ENCODE results near the gene CD74. TPM values are rescaled to one million over a fixed set of nuclear protein-coding genes. Genes with fewer than 3 reads are reported as not detected.

Gene CD74
- total RNA-seq, 1 donor from 2014 or later: 16.1 TPM

DNA sequence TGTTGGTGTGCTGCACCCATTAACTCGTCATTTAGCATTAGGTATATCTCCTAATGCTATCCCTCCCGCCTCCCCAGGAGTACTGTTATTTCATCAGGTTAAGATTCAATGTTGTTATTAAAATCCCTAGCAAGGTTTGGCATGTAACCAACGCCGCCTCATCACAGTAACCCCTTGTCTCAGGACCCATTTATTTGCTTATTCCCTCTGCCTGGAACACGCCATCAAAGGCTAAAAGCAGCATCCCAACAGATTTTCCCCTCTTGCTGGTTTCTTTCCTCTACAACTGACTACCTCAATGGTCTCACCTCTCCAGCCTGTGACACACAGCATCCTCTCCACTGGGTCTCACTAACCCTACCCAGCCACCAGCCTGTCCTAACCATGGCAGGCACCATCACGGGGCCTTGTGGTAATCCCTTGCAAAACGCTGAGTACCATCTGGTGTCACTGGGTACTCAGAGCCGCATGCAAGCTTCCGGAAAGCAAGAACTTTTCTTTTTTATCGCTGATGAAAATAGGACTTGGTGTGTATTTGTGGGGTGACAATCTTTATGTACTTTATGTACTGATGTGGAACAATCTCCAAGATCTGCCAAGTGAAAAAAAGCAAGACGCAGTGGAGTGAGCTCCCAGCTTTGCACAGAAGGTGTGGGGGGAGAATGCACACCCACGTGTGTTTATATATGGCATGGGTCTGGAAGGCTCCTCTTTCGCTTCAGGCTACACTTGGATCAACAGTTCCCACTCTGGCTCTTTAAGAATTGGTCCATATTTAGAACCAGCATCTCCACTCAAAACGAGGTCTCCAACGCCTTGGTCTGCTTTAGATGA lies 30.7 kb upstream of the CD74 start:
- peaks cover 12% of the 10 kb centered on the region for H3K4me1 Mint-ChIP-seq
- H3K27me3 Mint-ChIP-seq (ENCODE audit: low read depth): no peaks in the 10 kb centered on the region
- H3K9me3 Mint-ChIP-seq: no peaks in the 10 kb centered on the region
- no peak overlapping the region for H3K27ac Mint-ChIP-seq
- TF ChIP-seq, protein P1, sequence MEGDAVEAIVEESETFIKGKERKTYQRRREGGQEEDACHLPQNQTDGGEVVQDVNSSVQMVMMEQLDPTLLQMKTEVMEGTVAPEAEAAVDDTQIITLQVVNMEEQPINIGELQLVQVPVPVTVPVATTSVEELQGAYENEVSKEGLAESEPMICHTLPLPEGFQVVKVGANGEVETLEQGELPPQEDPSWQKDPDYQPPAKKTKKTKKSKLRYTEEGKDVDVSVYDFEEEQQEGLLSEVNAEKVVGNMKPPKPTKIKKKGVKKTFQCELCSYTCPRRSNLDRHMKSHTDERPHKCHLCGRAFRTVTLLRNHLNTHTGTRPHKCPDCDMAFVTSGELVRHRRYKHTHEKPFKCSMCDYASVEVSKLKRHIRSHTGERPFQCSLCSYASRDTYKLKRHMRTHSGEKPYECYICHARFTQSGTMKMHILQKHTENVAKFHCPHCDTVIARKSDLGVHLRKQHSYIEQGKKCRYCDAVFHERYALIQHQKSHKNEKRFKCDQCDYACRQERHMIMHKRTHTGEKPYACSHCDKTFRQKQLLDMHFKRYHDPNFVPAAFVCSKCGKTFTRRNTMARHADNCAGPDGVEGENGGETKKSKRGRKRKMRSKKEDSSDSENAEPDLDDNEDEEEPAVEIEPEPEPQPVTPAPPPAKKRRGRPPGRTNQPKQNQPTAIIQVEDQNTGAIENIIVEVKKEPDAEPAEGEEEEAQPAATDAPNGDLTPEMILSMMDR (IDR thresholded peaks at IDR 0.05; ENCODE audit: unreplicated experiment): no peak
- no peak overlapping the region for H3K4me3 Mint-ChIP-seq
- no peak for DNase-seq (ENCODE audit: low spot score in 2 of 2, unreplicated experiment in 2 of 2)
- peaks cover 31% of the 10 kb centered on the region for H3K36me3 Mint-ChIP-seq

DNA sequence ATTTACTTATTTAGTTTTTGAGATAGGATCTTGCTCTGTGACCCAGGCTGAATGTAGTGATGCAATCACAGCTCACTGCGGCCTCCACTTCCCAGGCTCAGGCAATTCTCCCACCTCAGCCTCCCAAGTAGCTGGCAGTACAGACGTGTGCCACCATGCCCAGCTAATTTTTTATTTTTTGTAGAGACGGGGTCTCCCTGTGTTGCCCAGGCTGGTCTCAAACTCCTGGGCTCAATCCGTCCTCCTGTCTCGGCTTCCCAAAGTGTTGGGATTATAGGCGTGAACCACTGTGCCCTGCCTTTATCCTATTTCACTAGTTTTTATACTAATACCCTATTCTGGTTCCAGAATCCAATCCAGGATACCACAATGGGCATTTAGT lies 30.0 kb upstream of the CD74 start:
- TF ChIP-seq, protein P1 (IDR thresholded peaks at IDR 0.05; ENCODE audit: unreplicated experiment): no peak
- no peak for DNase-seq (ENCODE audit: low spot score in 2 of 2, unreplicated experiment in 2 of 2)
- Mint-ChIP-seq H3K4me3 (no peak overlapping the region), H3K4me1 (peaks cover 4% of the 10 kb centered on the region), H3K27me3 (ENCODE audit: low read depth) (no peaks in the 10 kb centered on the region), H3K9me3 (no peaks in the 10 kb centered on the region), H3K36me3 (peaks cover 25% of the 10 kb centered on the region), H3K27ac (no peak overlapping the region)

DNA sequence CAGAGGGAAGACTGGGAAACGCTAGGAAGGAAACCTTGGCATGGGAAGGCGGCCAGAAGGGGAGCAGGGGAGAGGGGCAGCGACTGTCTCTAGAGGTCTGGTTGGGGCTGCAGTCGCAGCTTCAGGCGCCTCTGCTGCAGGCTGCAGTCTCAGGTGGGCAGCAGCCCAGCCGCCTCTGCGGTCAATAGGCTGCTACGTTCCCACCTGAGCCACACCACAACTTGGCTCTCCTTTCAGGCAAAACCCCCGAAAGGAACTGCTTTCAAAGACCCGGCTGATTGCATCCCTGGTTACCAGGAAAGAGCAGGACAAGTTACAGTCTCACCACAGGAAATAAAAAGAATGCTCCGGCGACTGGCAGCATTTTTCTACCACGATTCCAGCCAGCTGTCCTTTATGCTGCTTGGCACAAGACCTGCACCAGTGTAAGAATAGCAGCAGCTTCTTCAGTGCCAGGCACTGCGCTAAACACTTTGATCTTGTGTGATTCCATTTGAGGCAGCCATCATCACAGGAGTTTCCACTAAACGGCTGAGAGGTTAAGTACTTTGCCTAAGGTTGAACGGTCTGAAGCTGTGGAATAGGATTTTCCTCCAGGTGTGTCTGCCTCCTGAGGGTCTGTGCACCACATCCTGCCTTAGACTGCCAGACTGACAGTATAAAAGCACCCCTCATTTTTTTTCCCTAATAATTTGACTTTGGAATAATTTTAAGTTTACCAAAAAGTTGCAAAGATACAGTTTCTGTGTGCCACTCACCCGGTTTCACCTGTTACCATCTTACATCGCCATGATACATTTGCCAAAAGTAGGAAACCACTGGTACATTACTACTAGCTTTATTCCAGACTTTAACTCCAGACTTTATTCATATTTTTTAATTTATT lies 29.3 kb upstream of the CD74 start:
- no peak for DNase-seq (ENCODE audit: low spot score in 2 of 2, unreplicated experiment in 2 of 2)
- H3K27ac Mint-ChIP-seq: peak overlapping the region; percentile 59
- TF ChIP-seq, protein P1 (IDR thresholded peaks at IDR 0.05; ENCODE audit: unreplicated experiment): no peak

DNA sequence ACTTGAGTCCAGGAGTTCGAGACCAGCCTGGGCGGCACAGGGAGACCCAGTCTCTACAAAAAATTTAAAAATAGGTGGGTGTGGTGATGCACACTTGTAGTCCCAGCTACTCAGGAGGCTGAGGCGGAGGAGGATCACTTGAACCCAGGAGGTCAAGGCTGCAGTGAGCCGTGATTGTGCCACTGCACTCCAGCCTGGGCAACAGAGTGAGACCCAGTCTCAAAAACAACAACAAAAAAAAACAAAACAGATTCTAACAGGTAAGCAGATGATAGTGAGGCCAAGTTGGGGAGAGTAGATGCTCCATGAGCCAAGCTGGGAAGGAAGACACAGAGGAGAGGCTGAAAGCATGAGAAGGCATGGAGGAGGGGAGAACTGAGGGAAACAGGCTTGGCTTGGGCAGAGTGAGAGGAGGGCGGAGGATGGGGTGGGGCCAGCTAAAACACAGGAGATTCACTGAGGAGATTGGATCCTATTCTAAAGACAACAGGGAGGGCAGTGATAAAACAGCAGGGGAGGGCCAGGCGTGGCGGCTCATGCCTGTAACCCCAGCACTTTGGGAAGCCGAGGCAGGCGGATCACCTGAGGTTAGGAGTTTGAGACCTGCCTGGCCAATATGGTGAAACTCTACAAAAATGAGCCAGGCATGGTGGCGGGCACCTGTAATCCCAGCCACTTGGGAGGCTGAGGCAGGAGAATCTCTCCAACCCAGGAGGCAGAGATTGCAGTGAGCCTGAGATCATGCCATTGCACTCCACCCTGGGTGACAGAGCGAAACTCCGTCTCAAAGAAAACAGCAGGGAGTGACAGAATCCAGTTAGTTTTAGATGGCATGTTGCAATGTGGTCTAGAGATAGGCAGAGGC lies 28.5 kb upstream of the CD74 start:
- no peak for DNase-seq (ENCODE audit: low spot score in 2 of 2, unreplicated experiment in 2 of 2)
- Mint-ChIP-seq H3K4me1 (no peaks in the 10 kb centered on the region), H3K27me3 (ENCODE audit: low read depth) (no peaks in the 10 kb centered on the region), H3K9me3 (no peaks in the 10 kb centered on the region), H3K27ac (peak overlapping the region; percentile 44), H3K36me3 (peaks cover 13% of the 10 kb centered on the region), H3K4me3 (no peak overlapping the region)
- TF ChIP-seq, protein P1 (IDR thresholded peaks at IDR 0.05; ENCODE audit: unreplicated experiment): no peak

More for the DNA sequence above, 29.3 kb upstream of the CD74 start:
- Mint-ChIP-seq H3K4me1 (no peaks in the 10 kb centered on the region), H3K9me3 (no peaks in the 10 kb centered on the region), H3K36me3 (peaks cover 22% of the 10 kb centered on the region), H3K4me3 (no peak overlapping the region), H3K27me3 (ENCODE audit: low read depth) (no peaks in the 10 kb centered on the region)

DNA sequence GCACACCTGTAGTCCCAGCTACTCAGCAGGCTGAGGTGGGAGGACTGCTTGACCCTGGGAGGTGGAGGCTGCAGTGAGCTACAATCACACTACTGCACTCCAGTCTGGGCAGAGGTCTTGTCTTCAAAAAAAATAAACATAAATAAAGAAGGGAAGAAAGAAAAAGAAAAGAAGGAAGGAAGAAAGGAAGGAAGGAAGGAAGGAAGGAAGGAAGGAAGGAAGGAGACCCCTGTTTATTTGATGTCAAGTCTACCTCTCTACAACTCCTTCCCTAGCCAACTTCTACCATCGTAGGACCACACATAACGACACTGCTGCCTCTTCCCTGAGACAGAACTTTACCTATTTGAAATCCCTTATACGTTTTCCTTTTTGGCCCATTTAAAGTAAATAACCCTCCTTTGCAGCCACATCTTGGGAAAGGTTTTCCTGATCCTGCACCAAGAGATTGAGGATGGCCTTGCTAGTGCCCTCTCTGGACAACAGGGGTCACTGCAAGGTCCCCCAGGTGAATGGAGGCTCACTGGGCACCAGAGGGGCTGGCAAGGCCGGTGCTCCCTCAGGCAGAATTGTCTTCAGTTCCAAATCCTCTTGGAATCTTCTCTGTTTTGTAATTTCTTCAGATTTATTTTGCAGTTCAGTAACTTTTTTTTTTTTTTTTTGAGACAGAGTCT lies 26.3 kb upstream of the CD74 start:
- Mint-ChIP-seq H3K4me1 (peaks cover 3% of the 10 kb centered on the region), H3K36me3 (peaks cover 6% of the 10 kb centered on the region), H3K27ac (no peak overlapping the region), H3K27me3 (ENCODE audit: low read depth) (no peaks in the 10 kb centered on the region), H3K4me3 (no peak overlapping the region), H3K9me3 (no peaks in the 10 kb centered on the region)
- DNase-seq (ENCODE audit: low spot score in 2 of 2, unreplicated experiment in 2 of 2): no peak
- TF ChIP-seq, protein P1 (IDR thresholded peaks at IDR 0.05; ENCODE audit: unreplicated experiment): no peak
